SU-DHL-6 (cell line): ENCODE measurements around the gene OR7A17.

Experiments
- EZH2phosphoT487 ChIP-seq: fragments of 200-600 bp; sonication (generic), shearing (Covaris generic); conservative IDR thresholded peaks from 2 replicates; pipeline ENCODE4 v1.6.1; 2018; ENCODE audit warnings: mild to moderate bottlenecking, antibody characterized with exemption, low read length, moderate library complexity, mixed read lengths
- TF ChIP-seq, protein P1 (sequence below): fragments of 200-600 bp; sonication (generic); IDR thresholded peaks from one replicate; pipeline ENCODE4 v1.5.1; 2017; ENCODE audit warnings: antibody characterized with exemption, mild to moderate bottlenecking, low read length, moderate library complexity; ENCODE audit not compliant: insufficient read depth, poor library complexity, severe bottlenecking

DNA sequence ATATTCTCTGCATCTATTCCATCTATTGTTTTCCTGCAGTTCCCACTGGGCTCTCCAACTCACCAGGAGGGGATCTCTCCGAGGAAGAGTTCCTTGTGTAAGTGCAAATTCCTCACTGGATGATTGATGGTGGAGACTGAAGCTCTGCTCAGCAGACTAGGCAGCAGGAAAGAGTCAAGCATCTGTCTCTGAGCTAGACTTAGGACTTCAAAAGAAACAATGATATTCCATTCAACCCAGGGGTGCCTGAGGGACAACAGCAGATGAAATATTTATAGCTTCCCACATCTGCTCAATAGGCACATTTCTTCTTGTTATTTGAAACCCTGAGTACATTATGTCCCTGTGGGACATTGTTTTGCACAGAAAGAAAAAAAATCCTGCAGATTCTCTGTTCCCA is 50.9 kb downstream of the OR7A17 start, which contains the start of the genes OR7A5 and OR7C1:
- TF ChIP-seq EZH2phosphoT487, result no peak
- TF ChIP-seq, protein P1, sequence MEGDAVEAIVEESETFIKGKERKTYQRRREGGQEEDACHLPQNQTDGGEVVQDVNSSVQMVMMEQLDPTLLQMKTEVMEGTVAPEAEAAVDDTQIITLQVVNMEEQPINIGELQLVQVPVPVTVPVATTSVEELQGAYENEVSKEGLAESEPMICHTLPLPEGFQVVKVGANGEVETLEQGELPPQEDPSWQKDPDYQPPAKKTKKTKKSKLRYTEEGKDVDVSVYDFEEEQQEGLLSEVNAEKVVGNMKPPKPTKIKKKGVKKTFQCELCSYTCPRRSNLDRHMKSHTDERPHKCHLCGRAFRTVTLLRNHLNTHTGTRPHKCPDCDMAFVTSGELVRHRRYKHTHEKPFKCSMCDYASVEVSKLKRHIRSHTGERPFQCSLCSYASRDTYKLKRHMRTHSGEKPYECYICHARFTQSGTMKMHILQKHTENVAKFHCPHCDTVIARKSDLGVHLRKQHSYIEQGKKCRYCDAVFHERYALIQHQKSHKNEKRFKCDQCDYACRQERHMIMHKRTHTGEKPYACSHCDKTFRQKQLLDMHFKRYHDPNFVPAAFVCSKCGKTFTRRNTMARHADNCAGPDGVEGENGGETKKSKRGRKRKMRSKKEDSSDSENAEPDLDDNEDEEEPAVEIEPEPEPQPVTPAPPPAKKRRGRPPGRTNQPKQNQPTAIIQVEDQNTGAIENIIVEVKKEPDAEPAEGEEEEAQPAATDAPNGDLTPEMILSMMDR, result no peak
